ENCODE results near the gene ZNF677. TPM values are rescaled to one million over a fixed set of nuclear protein-coding genes. Genes with fewer than 3 reads are reported as not detected.

The ZNF677 gene
- total and polyA plus RNA-seq, 2 experiments from 2014 or later, result 57.2 to 74.8 TPM

- ATAC-seq, result no peak
- Histone ChIP-seq H3K9me2 (ENCODE audit: insufficient read depth) (0 out of 2 replicates have a peak, but pooled peaks cover 2% of the 10 kb centered on the region), H3F3A (replicated peaks; ENCODE audit: low read depth) (no peaks in the 10 kb centered on the region), H3K4me3 (no peak overlapping the region), H3K79me2 (replicated peaks; ENCODE audit: insufficient read depth) (no peaks in the 10 kb centered on the region), H2AFZ (no peak overlapping the region), H3K4me2 (no peak overlapping the region), H3K36me3 (ENCODE audit: insufficient read depth) (no peaks in the 10 kb centered on the region), H3K27ac (ENCODE audit: low read depth) (no peak overlapping the region), H4K20me1 (replicated peaks; ENCODE audit: insufficient read depth) (no peaks in the 10 kb centered on the region), H3K27me3 (ENCODE audit: insufficient read depth) (no peaks in the 10 kb centered on the region), H3K4me1 (ENCODE audit: insufficient read depth) (no peaks in the 10 kb centered on the region)
- Mint-ChIP-seq H3K27me3 (ENCODE audit: insufficient read depth, low read depth, poor library complexity) (peaks cover 6% of the 10 kb centered on the region), H3K36me3 (ENCODE audit: low read depth) (peaks cover 11% of the 10 kb centered on the region), H3K9me3 (peaks cover 63% of the 10 kb centered on the region), H3K4me1 (peaks cover 3% of the 10 kb centered on the region; the same call in 1 of the 3 replicates), H3K27ac (no peak overlapping the region), H3K4me3 (no peak overlapping the region)
- TF ChIP-seq EZH2phosphoT487 (IDR thresholded peaks at IDR 0.05; ENCODE audit: unreplicated experiment), result no peak
- no peak for TF ChIP-seq ETS1 (IDR thresholded peaks at IDR 0.05)
- no peak for TF ChIP-seq ZNF114 (CRISPR knock-in tag; IDR thresholded peaks at IDR 0.05)
- TF ChIP-seq CTCF (conservative IDR thresholded peaks at IDR 0.05; ENCODE audit: low read depth in 2 of 2), result no peak
- no peak for DNase-seq (ENCODE audit: low spot score)
These were observed 20.8 kb upstream of the ZNF677 start for GRCh38 chr19:53275480-53275879.

- Mint-ChIP-seq H3K4me1 (no peaks in the 10 kb centered on the region), H3K36me3 (ENCODE audit: low read depth) (peaks cover 11% of the 10 kb centered on the region), H3K4me3 (no peak overlapping the region), H3K9me3 (peaks cover 64% of the 10 kb centered on the region), H3K27me3 (ENCODE audit: insufficient read depth, low read depth, poor library complexity) (peaks cover 3% of the 10 kb centered on the region), H3K27ac (no peak overlapping the region)
- ATAC-seq (no peak), DNase-seq (ENCODE audit: low spot score) (no peak)
- Histone ChIP-seq H3K4me1 (ENCODE audit: insufficient read depth) (no peaks in the 10 kb centered on the region), H3K4me3 (no peak overlapping the region), H3K36me3 (ENCODE audit: insufficient read depth) (no peaks in the 10 kb centered on the region), H2AFZ (no peak overlapping the region), H4K20me1 (replicated peaks; ENCODE audit: insufficient read depth) (no peaks in the 10 kb centered on the region), H3K27ac (ENCODE audit: low read depth) (no peak overlapping the region), H3K27me3 (ENCODE audit: insufficient read depth) (no peaks in the 10 kb centered on the region), H3K79me2 (replicated peaks; ENCODE audit: insufficient read depth) (no peaks in the 10 kb centered on the region), H3K9me2 (ENCODE audit: insufficient read depth) (0 out of 2 replicates have a peak, but pooled peaks cover 2% of the 10 kb centered on the region), H3K4me2 (no peak overlapping the region), H3F3A (replicated peaks; ENCODE audit: low read depth) (no peaks in the 10 kb centered on the region)
- TF ChIP-seq CREB1 (CRISPR knock-in tag; IDR thresholded peaks at IDR 0.05; ENCODE audit: low read depth) (no peak), CTCF (conservative IDR thresholded peaks at IDR 0.05; ENCODE audit: low read depth in 2 of 2) (no peak), EZH2phosphoT487 (IDR thresholded peaks at IDR 0.05; ENCODE audit: unreplicated experiment) (no peak), ZNF462 (CRISPR knock-in tag; IDR thresholded peaks at IDR 0.05) (no peak), ZNF331 (CRISPR knock-in tag; IDR thresholded peaks at IDR 0.05; ENCODE audit: low read depth) (no peak), JUNB (IDR thresholded peaks at IDR 0.05; ENCODE audit: unreplicated experiment) (no peak), ETS1 (IDR thresholded peaks at IDR 0.05) (no peak)
These were observed 17.4 kb upstream of the ZNF677 start for GRCh38 chr19:53272044-53272443.
